HG02678 (cell line): ENCODE data around the gene SLFN12L.

Source experiments
- ATAC-seq: cut with Tn5 transposase; IDR thresholded peaks from one replicate; pipeline ENCODE4 v1.9.1; 2021; ENCODE audit warnings: mild to moderate bottlenecking, moderate library complexity; ENCODE audit not compliant: unreplicated experiment

Gene SLFN12L

DNA sequence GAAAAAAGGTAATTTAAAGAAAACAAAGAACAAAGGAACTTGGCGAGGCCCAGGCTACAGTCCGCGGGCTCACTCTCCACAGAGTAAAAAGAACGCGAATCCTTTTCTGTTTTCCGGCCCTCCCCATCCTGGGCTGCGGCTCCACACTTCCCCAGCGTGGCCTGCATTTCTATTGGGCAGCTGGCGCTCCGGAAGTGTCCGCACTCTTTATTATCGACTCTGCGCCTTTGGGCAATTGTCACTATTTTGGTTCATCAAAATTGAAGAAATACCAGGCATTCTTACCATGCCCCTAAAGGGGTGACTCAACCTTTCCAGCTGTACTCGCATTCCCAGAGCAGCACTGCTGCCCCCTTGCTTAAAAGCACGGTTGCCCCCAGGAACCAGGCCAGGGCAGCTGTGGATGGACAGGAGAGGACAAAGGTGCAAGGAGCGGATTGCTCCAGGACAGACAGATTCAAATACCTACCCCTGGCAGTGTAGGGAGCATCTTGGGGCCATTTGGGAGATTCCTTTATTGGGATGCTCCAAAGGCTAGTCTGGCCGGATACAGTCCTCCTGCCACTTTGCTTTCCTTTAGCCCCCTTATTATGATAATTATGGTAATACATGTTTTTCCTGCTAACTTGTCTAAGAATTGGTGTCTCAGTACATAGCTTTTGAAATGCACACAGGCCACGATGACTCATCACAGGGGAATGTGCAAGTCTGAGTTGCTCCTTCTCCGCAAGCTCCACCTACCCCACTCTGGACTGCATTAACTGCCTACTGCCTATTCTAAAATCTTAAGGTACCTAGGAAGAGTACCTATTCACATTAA, 104.2 kb downstream of the SLFN12L start:
- ATAC-seq, result peak; percentile 35

- ATAC-seq, result peak; percentile 60
These were observed 105.1 kb downstream of the SLFN12L start, which contains the start of gene SLFN12 for GRCh38 chr17:35432176-35433074. Gene SLFN12, minus strand, starts transcription at chr17:35432500. Its CDS starts 9,472 bp downstream, at chr17:35423028.

DNA sequence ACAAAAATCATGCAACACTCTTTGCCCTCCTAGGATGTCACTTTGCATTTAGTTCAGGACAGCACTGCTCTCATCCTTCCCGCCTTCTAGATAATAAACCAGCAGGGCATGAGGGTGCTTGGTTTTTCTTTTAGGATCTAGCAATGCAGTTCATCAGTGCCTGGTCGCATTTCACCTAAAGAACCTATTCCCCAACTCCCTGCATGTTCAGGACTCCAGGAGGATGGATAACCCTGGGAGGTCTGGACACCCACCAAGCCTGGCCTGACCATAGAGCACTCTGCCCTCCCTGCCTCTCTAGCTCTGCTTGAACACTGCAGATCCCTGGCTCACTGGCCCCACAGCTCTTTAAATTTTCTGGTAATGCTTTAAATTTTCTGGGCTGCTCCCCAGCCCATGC, 107.8 kb downstream of the SLFN12L start:
- no peak for ATAC-seq

DNA sequence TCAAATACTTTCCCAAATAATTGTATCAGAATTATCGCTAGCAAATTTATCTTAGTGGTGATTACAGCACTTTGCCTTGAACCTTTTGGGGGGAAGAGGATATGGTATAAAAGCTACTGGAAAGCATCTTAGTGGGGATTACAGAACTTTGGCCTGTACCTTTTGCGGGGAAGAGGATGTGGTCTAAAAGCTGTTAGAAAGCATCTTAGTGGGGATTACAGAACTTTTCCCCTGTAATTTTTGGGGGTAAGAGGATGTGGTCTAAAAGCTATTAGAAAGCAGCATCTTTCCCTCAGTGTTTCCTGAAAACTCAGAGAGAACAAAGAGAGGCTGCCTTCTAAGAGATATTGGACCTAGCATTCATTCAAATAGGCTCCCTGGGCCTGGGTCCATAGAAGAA, 109.2 kb downstream of the SLFN12L start:
- no peak for ATAC-seq

- no peak for ATAC-seq
These were observed 113.7 kb downstream of the SLFN12L start for GRCh38 chr17:35423761-35424160.
